Measurements from ENCODE around the gene OR9A2.

DNA sequence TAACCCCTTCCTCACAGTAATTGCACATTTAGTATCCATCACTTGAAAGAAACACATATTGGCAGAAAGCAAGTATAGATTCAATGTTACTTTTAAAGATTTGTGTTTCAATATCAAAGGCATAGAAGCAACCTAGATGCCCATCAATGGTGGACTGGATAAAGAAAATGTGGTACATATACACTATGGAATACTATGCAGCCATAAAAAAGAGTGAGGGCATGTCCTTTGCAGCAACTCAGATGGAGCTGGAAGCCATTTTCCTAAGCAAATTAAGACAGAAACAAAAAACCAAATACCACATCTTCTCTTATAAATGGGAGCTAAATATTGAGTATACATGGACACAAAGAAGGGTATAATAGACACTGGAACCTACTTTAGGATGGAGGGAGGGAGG lies 28.8 kb upstream of the OR9A2 start:
- TF ChIP-seq, protein P1, sequence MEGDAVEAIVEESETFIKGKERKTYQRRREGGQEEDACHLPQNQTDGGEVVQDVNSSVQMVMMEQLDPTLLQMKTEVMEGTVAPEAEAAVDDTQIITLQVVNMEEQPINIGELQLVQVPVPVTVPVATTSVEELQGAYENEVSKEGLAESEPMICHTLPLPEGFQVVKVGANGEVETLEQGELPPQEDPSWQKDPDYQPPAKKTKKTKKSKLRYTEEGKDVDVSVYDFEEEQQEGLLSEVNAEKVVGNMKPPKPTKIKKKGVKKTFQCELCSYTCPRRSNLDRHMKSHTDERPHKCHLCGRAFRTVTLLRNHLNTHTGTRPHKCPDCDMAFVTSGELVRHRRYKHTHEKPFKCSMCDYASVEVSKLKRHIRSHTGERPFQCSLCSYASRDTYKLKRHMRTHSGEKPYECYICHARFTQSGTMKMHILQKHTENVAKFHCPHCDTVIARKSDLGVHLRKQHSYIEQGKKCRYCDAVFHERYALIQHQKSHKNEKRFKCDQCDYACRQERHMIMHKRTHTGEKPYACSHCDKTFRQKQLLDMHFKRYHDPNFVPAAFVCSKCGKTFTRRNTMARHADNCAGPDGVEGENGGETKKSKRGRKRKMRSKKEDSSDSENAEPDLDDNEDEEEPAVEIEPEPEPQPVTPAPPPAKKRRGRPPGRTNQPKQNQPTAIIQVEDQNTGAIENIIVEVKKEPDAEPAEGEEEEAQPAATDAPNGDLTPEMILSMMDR (IDR thresholded peaks at IDR 0.05), result no peak
- TF ChIP-seq POLR2A (IDR thresholded peaks at IDR 0.05), result no peak
